Ovary (tissue), 9 donors: ENCODE measurements around the gene ZNF678. TPM values are rescaled to one million over a fixed set of nuclear protein-coding genes. Genes with fewer than 3 reads are reported as not detected.
"Not testable (repeated sequence)": the region's sequence is repeated elsewhere in the genome, so short reads cannot be mapped to it uniquely, and the experiment has no call there.

ENCODE experiments used
- DNase-seq, 5 donors: peaks; one replicate each; pipeline ENCODE4 v3.0.0-alpha.2; 2019 to 2020
- H3K27ac ChIP-seq, 2 donors: fragments of 200-600 bp; one replicate each; pipeline versions ENCODE4 v1.5.1 to v1.8.0; 2019 to 2022
- H3K27me3 ChIP-seq: fragments of 200-600 bp; one replicate; pipeline ENCODE4 v1.8.0; 2022
- H3K36me3 ChIP-seq: fragments of 200-600 bp; sonication (generic); one replicate; pipeline ENCODE4 v1.5.1; 2019
- H3K4me1 ChIP-seq: one replicate; pipeline ENCODE4 v1.8.1; 2013; ENCODE audit warnings: mild to moderate bottlenecking, moderate library complexity; ENCODE audit not compliant: insufficient read depth
- H3K4me3 ChIP-seq: fragments of 200-600 bp; sonication (generic); one replicate; pipeline ENCODE4 v1.5.1; 2017
- H3K9me3 ChIP-seq, 2 donors: fragments of 200-600 bp in 1 of 2; sonication (generic) in 1 of 2; one replicate each; pipeline versions ENCODE4 v1.5.1 to v1.8.1; 2013 to 2019; ENCODE audit warnings: mild to moderate bottlenecking in 1 of 2, moderate library complexity in 1 of 2
- CTCF ChIP-seq, 3 donors: fragments of 450-650 bp in 2 of 3; fragments of 200-600 bp in 1 of 3; IDR thresholded peaks; one replicate each; pipeline versions ENCODE4 v1.5.1 to v1.8.0; 2016 to 2022; ENCODE audit warnings: antibody characterized with exemption in 3 of 3, mild to moderate bottlenecking in 1 of 3
- EP300 ChIP-seq: sonication (generic); formaldehyde crosslinking; IDR thresholded peaks from one replicate; pipeline ENCODE4 v1.6.1; 2017; ENCODE audit warnings: antibody characterized with exemption
- POLR2A ChIP-seq: fragments of 450-650 bp; IDR thresholded peaks from one replicate; pipeline ENCODE4 v1.6.1; 2017; ENCODE audit warnings: antibody characterized with exemption, mild to moderate bottlenecking, moderate library complexity
- WGBS, 3 donors: extraction: QIAGEN DNeasy Blood & Tissue Kit in 1 of 3; methylation state at CpG; one replicate each; pipeline versions ENCODE4 v1.1.5 to v1.1.7; 2013 to 2017; 5-methylcytosine and 5-hydroxymethylcytosine counted together
- intact Hi-C, 4 donors: fragments of 100-400 bp; cut with DNase I; formaldehyde crosslinking; loops; one replicate each; pipeline versions ENCODE4 v1.11.0 to v1.15.1; 2022 to 2023
- polyA plus RNA-seq, 2 donors: library from polyadenylated mRNA; stranded (reverse); fragments of 200-250 nt in 1 of 2; fragments of 350-450 nt in 1 of 2; fragmentation: Illumina TruSeq in 1 of 2; extraction: RNeasy Lipid Tissue Mini Kit (QIAGEN cat#74804) in 1 of 2; gene quantifications; one replicate each; pipeline ENCODE4 v1.2.3, GENCODE V29; 2013 to 2014
- total RNA-seq, 7 donors: library from RNA; depleted of rRNA in 2 of 7; stranded (reverse); fragments of >200 nt in 2 of 7; fragmentation: NEBNext Ultra II Directional in 3 of 7; extraction: Animal tissue kit (Norgen Biotek cat#: 25700) in 3 of 7; gene quantifications; one replicate each; pipeline versions ENCODE4 v1.1.0 to v1.2.4, GENCODE V29; 2016 to 2023
- donor health status: DM: no; HTN: no; CAD: no; lungs with moderate emphysema.
- donor health status: DM: no; HTN: no; CAD: no.
- donor health status: Bipolar disorder and iron deficiency.
- donor health status: DM: yes; HTN: yes; CAD: no.
- donor health status: DM: no; HTN: no; CAD: no.
- donor health status: DM: yes; HTN: yes; CAD: no.

The ZNF678 gene
- total and polyA plus RNA-seq, 9 donors = 2.5 to 12.0 (median 8.2) TPM

- WGBS, 3 donors = 43 to 54% (median 49%) methylated on average over 1 of the region's 1 CpG
- intact Hi-C loops = no loop called here
- H3K27ac ChIP-seq = no peak overlapping the region
These were observed 144.5 kb downstream of the ZNF678 start for GRCh38 chr1:227707846-227708245.

GRCh38 chr1:227709451-227709850 lies 146.1 kb downstream of the ZNF678 start:
- no peak for DNase-seq
- peaks cover 0 to 5% of the 10 kb centered on the region in 2 donors for H3K9me3 ChIP-seq
- H3K27me3 ChIP-seq = no peaks in the 10 kb centered on the region
- H3K27ac ChIP-seq = no peak overlapping the region
- H3K36me3 ChIP-seq = no peaks in the 10 kb centered on the region
- intact Hi-C loops = no loop called here
- H3K4me3 ChIP-seq = no peak overlapping the region
- no peaks in the 10 kb centered on the region for H3K4me1 ChIP-seq
- TF ChIP-seq EP300 (no peak), CTCF (IDR thresholded peaks at IDR 0.05) (no peak), POLR2A (no peak)
- WGBS, 3 donors = 71 to 73% (median 72%) methylated on average over 1 of the region's 1 CpG

More at GRCh38 chr1:227707846-227708245, 144.5 kb downstream of the ZNF678 start:
- Histone ChIP-seq H3K4me3 (no peak overlapping the region), H3K36me3 (no peaks in the 10 kb centered on the region), H3K9me3 (no peaks in the 10 kb centered on the region), H3K27me3 (no peaks in the 10 kb centered on the region), H3K4me1 (no peaks in the 10 kb centered on the region)
- DNase-seq = no peak
- TF ChIP-seq EP300 = no peak
- TF ChIP-seq CTCF (IDR thresholded peaks at IDR 0.05) = no peak
- no peak for TF ChIP-seq POLR2A

GRCh38 chr1:227710474-227710873 lies 147.1 kb downstream of the ZNF678 start:
- H3K4me3 ChIP-seq, H3K4me1 ChIP-seq, H3K9me3 ChIP-seq, H3K27me3 ChIP-seq, DNase-seq, intact Hi-C loops, H3K27ac ChIP-seq, H3K36me3 ChIP-seq: not testable (repeated sequence)
- 93 to 97% (median 95%) methylated on average over 6 to 22 of the region's 24 CpGs for WGBS, 3 donors

GRCh38 chr1:227712648-227713047 lies 149.3 kb downstream of the ZNF678 start:
- TF ChIP-seq POLR2A = no peak
- TF ChIP-seq CTCF (IDR thresholded peaks at IDR 0.05) = no peak
- TF ChIP-seq EP300 = no peak
- Histone ChIP-seq H3K36me3 (no peaks in the 10 kb centered on the region), H3K27ac (no peak overlapping the region), H3K9me3 (peaks cover 0 to 5% of the 10 kb centered on the region in 2 donors), H3K27me3 (no peaks in the 10 kb centered on the region), H3K4me1 (no peaks in the 10 kb centered on the region), H3K4me3 (no peak overlapping the region)
- intact Hi-C loops = no loop called here
- DNase-seq = no peak

GRCh38 chr1:227718932-227719331 lies 155.6 kb downstream of the ZNF678 start:
- no peak overlapping the region for H3K4me3 ChIP-seq
- H3K9me3 ChIP-seq = peaks cover 0 to 8% of the 10 kb centered on the region in 2 donors
- WGBS, 3 donors = 61 to 75% (median 66%) methylated on average over 2 of the region's 2 CpGs
- no peak for DNase-seq
- TF ChIP-seq CTCF (IDR thresholded peaks at IDR 0.05) (no peak), POLR2A (no peak), EP300 (no peak)
- H3K4me1 ChIP-seq = no peaks in the 10 kb centered on the region
- intact Hi-C loops = no loop called here
- H3K36me3 ChIP-seq = no peaks in the 10 kb centered on the region
- no peaks in the 10 kb centered on the region for H3K27me3 ChIP-seq
- no peak overlapping the region for H3K27ac ChIP-seq
